Measurements from ENCODE around the gene SCAMP4. TPM values are rescaled to one million over a fixed set of nuclear protein-coding genes. Genes with fewer than 3 reads are reported as not detected.

Gene SCAMP4
- total and polyA plus RNA-seq, 12 donors = 13.5 to 192 (median 60.3) TPM

DNA sequence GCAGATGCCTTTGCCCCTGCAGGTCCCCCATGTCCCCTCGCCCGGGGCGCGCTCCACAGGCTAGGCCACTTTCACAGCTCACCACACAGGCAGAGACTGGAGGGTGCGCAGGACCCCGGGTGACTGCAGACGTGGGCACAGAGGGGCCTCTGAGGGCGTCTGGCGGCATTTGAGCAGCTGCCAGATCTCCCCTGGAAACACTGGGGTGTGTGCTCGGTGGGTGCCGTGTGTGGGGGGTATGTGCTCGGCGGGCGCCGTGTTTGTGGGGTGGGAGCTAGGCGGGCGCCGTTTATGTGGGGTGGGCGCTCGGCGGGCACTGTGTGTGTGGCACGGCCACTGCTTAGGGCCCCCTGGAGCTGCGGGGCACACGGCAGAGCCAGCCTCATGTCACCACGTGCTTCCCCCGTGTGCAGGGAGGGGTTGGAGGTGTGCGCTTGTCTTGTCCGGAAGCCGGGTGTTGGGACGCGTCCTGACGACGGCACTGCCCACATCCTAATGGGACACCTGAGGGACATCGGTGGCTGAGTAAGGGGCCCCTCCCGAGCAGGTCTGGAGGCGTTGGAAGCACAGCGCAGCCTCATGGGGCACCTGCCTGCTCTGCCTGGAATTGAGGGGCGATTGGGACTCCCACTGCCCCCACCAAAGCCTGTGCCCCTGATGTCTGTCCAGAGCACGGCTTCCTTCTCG is 52.5 kb downstream of the SCAMP4 start:
- Histone ChIP-seq H3K4me1 (replicated peaks in 1 of 2) (peaks cover 4 to 9% of the 10 kb centered on the region in 2 donors), H3K9me3 (replicated peaks in 1 of 3) (no peaks in the 10 kb centered on the region), H3K36me3 (replicated peaks in 1 of 2) (no peaks in the 10 kb centered on the region), H3K27ac (peak overlapping the region in 1 of 5 donors; percentile 22), H3K27me3 (no peaks in the 10 kb centered on the region), H3K4me3 (no peak overlapping the region)
- WGBS, 4 donors = 75 to 84% (median 83%) methylated on average over 14 to 40 of the region's 40 CpGs
- intact Hi-C loops (cut with DNase I) = loop anchor here in 1 of 2 donors (10.0 kb wide), 1 partner anchor 47 kb away; no protein-coding TSS in a partner anchor
- TF ChIP-seq, protein P1, sequence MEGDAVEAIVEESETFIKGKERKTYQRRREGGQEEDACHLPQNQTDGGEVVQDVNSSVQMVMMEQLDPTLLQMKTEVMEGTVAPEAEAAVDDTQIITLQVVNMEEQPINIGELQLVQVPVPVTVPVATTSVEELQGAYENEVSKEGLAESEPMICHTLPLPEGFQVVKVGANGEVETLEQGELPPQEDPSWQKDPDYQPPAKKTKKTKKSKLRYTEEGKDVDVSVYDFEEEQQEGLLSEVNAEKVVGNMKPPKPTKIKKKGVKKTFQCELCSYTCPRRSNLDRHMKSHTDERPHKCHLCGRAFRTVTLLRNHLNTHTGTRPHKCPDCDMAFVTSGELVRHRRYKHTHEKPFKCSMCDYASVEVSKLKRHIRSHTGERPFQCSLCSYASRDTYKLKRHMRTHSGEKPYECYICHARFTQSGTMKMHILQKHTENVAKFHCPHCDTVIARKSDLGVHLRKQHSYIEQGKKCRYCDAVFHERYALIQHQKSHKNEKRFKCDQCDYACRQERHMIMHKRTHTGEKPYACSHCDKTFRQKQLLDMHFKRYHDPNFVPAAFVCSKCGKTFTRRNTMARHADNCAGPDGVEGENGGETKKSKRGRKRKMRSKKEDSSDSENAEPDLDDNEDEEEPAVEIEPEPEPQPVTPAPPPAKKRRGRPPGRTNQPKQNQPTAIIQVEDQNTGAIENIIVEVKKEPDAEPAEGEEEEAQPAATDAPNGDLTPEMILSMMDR (IDR thresholded peaks at IDR 0.05) = no peak
- no peak for TF ChIP-seq POLR2A (IDR thresholded peaks at IDR 0.05)
- DNase-seq = no peak

DNA sequence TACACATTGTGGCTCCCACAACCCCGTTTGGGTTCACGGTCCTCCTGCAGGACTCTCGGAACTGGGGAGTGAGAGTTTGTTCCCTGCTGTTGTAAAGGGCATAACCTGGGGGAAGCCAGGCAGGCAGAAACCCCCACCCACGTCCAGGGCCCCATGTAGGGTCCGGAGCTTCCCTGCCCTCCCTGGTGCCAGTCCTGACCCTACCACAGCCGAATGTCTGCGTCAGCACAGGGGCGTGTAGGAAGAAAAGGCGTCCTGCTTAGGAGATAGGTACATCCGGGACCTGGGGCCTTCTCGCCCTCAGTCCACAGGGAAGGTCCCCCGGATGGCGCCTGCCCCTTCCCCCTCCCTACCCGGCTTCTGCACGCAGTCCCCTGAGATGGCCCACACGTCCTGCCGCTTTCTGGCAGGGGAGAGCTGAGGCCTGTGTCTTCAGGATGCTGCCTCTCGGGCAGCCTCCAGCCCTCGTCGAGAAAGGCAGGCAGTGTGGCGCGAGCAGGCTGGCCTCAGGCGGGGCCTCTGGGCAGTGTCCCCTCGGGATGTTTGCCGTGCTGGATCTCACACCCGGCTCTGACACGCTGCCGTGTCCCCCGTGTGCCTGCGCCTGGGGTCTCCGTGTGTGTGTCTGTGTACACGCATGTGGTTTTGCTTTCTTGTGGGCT is 54.9 kb downstream of the SCAMP4 start:
- 92 to 95% (median 93%) methylated on average over 13 to 32 of the region's 32 CpGs for WGBS, 4 donors

DNA sequence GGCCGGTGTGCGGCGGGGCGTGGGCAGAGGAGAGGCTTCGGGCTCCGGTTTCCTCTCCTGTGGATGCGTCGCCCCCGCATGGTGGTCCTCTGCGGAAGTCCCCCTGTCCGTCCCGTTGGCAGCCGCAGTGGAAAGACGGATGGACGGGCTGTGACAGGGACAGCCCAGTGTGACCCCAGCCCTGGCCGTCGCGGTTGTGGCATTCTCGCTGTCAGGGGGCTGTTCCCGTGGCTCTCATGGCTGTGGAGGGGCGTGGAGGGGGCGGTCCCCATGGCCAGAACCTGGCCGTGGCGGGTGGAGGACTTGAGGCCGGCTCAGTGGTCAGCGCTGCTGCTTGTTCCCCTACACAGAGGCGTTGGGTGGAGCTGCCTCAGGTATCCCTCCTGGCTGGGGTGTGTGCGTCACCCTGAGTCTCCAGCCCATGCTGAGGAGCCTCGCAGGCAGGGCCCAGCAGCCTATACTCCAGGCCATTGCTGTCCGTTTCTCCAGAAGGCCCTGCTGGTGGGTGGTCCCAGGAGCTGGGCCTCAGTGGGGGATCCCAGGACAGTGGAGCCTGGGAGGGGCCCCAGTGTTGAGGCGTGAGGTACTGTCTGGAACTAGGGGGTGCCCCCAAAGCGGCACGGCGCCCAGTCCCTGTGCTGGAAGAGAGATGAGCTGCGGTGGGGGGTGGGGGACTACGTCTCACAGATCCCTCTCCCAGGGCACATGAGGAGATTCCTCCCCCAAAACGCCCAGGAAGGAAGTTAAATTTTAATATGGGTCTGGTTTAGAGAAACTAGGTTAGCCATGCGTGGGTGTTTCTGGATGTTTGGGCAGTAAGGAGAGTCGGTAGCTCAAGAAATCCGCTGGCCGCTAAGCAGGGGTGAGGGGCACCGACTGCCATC is 56.0 kb downstream of the SCAMP4 start:
- DNase-seq = no peak
- Histone ChIP-seq H3K27me3 (no peaks in the 10 kb centered on the region), H3K27ac (no peak overlapping the region), H3K4me3 (no peak overlapping the region), H3K36me3 (replicated peaks in 1 of 2) (no peaks in the 10 kb centered on the region), H3K9me3 (replicated peaks in 1 of 3) (no peaks in the 10 kb centered on the region), H3K4me1 (replicated peaks in 1 of 2) (peaks cover 0 to 9% of the 10 kb centered on the region in 2 donors)
- TF ChIP-seq, protein P1 (IDR thresholded peaks at IDR 0.05) = no peak
- TF ChIP-seq POLR2A (IDR thresholded peaks at IDR 0.05) = no peak
- 81 to 90% (median 85%) methylated on average over 15 to 42 of the region's 42 CpGs for WGBS, 4 donors
- intact Hi-C loops (cut with DNase I) = no loop called here

More for the DNA sequence above, 54.9 kb downstream of the SCAMP4 start:
- intact Hi-C loops (cut with DNase I) = loop anchor here in 1 of 2 donors (10.0 kb wide), 1 partner anchor 45 kb away; no protein-coding TSS in a partner anchor
- no peaks in the 10 kb centered on the region for H3K9me3 ChIP-seq (replicated peaks in 1 of 3)
- TF ChIP-seq POLR2A (IDR thresholded peaks at IDR 0.05) = no peak
- TF ChIP-seq, protein P1 (IDR thresholded peaks at IDR 0.05) = no peak
- DNase-seq = no peak
- no peak overlapping the region for H3K27ac ChIP-seq
- H3K4me3 ChIP-seq = no peak overlapping the region
- H3K27me3 ChIP-seq = no peaks in the 10 kb centered on the region
- no peaks in the 10 kb centered on the region for H3K36me3 ChIP-seq (replicated peaks in 1 of 2)
- H3K4me1 ChIP-seq (replicated peaks in 1 of 2) = peaks cover 4 to 9% of the 10 kb centered on the region in 2 donors

DNA sequence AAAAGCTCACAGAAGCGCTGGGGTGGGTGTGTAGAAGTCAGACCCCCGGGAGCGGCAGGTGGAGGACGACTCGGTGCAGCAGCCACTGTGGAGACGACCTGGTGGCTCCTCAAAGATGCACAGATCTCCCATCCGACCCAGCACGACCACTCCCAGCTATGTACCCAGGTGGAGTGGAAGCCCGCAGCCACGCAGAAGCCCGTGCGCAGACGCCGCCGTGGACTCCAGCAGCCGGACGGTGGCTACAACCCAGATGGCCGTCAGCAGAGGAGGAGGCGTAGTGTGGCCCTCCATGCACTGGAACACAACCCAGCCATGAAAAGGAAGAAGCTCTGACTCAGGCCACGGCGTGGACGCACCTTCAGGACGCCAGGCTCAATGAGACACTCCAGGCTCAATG is 57.5 kb downstream of the SCAMP4 start:
- WGBS, 4 donors = 90 to 98% (median 95%) methylated on average over 6 to 23 of the region's 23 CpGs
- no peaks in the 10 kb centered on the region for H3K4me1 ChIP-seq (replicated peaks in 1 of 2)
- no peaks in the 10 kb centered on the region for H3K9me3 ChIP-seq (replicated peaks in 1 of 3)
- H3K27ac ChIP-seq = no peak overlapping the region
- no peak for TF ChIP-seq POLR2A (IDR thresholded peaks at IDR 0.05)
- no peaks in the 10 kb centered on the region for H3K36me3 ChIP-seq (replicated peaks in 1 of 2)
- no peaks in the 10 kb centered on the region for H3K27me3 ChIP-seq
- DNase-seq = no peak
- no peak overlapping the region for H3K4me3 ChIP-seq
- intact Hi-C loops (cut with DNase I) = no loop called here

All from adrenal gland (tissue), 12 donors.